ENCODE measurements around the gene POLR2E. TPM values are rescaled to one million over a fixed set of nuclear protein-coding genes. Genes with fewer than 3 reads are reported as not detected.

POLR2E gene
- polyA plus RNA-seq, 3 donors: 183 to 222 (median 195) TPM

- no peaks in the 10 kb centered on the region for H3K27me3 Mint-ChIP-seq (ENCODE audit: low read depth in 3 of 3)
- no peaks in the 10 kb centered on the region for H3K27me3 ChIP-seq (ENCODE audit: control insufficient read depth in 2 of 2, insufficient read depth in 2 of 2, low read length in 2 of 2)
- peaks cover 44 to 55% of the 10 kb centered on the region in 2 donors for H3K36me3 ChIP-seq (replicated peaks in 1 of 2; ENCODE audit: control insufficient read depth in 1 of 2, insufficient read depth in 2 of 2, low read length in 2 of 2)
- H3K27ac Mint-ChIP-seq: peak overlapping the region in 1 of 7 donors; percentile 54
- peak overlapping the region in 1 of 2 donors; percentile 34 for H3K4me3 Mint-ChIP-seq
- intact Hi-C loops (cut with micrococcal nuclease): loop anchor here in 1 of 2 donors (10.0 kb wide), 2 partner anchors 82 to 138 kb away; partner anchors contain the start of genes ATP5F1D, CNN2, MIDN and RNU6-2
- TF ChIP-seq, protein P1, sequence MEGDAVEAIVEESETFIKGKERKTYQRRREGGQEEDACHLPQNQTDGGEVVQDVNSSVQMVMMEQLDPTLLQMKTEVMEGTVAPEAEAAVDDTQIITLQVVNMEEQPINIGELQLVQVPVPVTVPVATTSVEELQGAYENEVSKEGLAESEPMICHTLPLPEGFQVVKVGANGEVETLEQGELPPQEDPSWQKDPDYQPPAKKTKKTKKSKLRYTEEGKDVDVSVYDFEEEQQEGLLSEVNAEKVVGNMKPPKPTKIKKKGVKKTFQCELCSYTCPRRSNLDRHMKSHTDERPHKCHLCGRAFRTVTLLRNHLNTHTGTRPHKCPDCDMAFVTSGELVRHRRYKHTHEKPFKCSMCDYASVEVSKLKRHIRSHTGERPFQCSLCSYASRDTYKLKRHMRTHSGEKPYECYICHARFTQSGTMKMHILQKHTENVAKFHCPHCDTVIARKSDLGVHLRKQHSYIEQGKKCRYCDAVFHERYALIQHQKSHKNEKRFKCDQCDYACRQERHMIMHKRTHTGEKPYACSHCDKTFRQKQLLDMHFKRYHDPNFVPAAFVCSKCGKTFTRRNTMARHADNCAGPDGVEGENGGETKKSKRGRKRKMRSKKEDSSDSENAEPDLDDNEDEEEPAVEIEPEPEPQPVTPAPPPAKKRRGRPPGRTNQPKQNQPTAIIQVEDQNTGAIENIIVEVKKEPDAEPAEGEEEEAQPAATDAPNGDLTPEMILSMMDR (IDR thresholded peaks at IDR 0.05): peak; percentile 36
- H3K9me3 ChIP-seq (replicated peaks in 1 of 2; ENCODE audit: control insufficient read depth in 1 of 2, insufficient read depth in 1 of 2, low read length in 2 of 2): no peaks in the 10 kb centered on the region
- peaks cover 29% of the 10 kb centered on the region for H3K4me1 Mint-ChIP-seq
- peaks cover 69% of the 10 kb centered on the region for H4K20me1 ChIP-seq (ENCODE audit: insufficient read depth, low read length)
- WGBS (ENCODE audit: insufficient coverage): 62% methylated on average over 14 of the region's 17 CpGs
- H3K4me3 ChIP-seq (replicated peaks in 1 of 3; ENCODE audit: low read depth in 2 of 3, low read length in 3 of 3): no peak overlapping the region
- H3K27ac ChIP-seq (ENCODE audit: low read depth in 1 of 2, low read length in 2 of 2): peak overlapping the region in 1 of 2 donors; percentile 12
- peaks cover 27% of the 10 kb centered on the region for H3K79me2 ChIP-seq (ENCODE audit: insufficient read depth, low read length)
- peak in 1 of 3 donors; percentile 33 for DNase-seq
- H2AFZ ChIP-seq (ENCODE audit: insufficient read depth, low read depth, low read length, poor library complexity, severe bottlenecking): no peak overlapping the region
- peaks cover 39 to 48% of the 10 kb centered on the region in 2 donors for H3K4me1 ChIP-seq (ENCODE audit: control insufficient read depth in 1 of 2, insufficient read depth in 2 of 2, low read length in 2 of 2)
- H3K9me3 Mint-ChIP-seq: no peaks in the 10 kb centered on the region
- peaks cover 13 to 40% of the 10 kb centered on the region in 2 donors for H3K36me3 Mint-ChIP-seq
- no peak overlapping the region for H3K4me2 ChIP-seq (replicated peaks; ENCODE audit: extremely low read depth, low read length, poor library complexity, severe bottlenecking)
- no peak overlapping the region for H3K9ac ChIP-seq (ENCODE audit: insufficient read depth, low read length, poor library complexity, severe bottlenecking)
These were observed 11.9 kb upstream of the POLR2E start for GRCh38 chr19:1106841-1107660.

- Mint-ChIP-seq H3K4me3 (peak overlapping the region; percentile 43 to 46), H3K4me1 (peaks cover 38% of the 10 kb centered on the region), H3K9me3 (peaks cover 0 to under 1% (median 0%) of the 10 kb centered on the region in 7 donors), H3K27ac (peak overlapping the region in 3 of 7 donors; percentile 30 to 73 (median 30)), H3K36me3 (peaks cover 13 to 35% of the 10 kb centered on the region in 2 donors), H3K27me3 (ENCODE audit: low read depth in 3 of 3) (peaks cover 0 to under 1% (median 0%) of the 10 kb centered on the region in 3 donors)
- H3K36me3 ChIP-seq (replicated peaks in 1 of 2; ENCODE audit: control insufficient read depth in 1 of 2, insufficient read depth in 2 of 2, low read length in 2 of 2): peaks cover 38 to 49% of the 10 kb centered on the region in 2 donors
- no peaks in the 10 kb centered on the region for H3K27me3 ChIP-seq (ENCODE audit: control insufficient read depth in 2 of 2, insufficient read depth in 2 of 2, low read length in 2 of 2)
- H3K27ac ChIP-seq (ENCODE audit: low read depth in 1 of 2, low read length in 2 of 2): no peak overlapping the region
- no peaks in the 10 kb centered on the region for H3K9me3 ChIP-seq (replicated peaks in 1 of 2; ENCODE audit: control insufficient read depth in 1 of 2, insufficient read depth in 1 of 2, low read length in 2 of 2)
- H3K4me3 ChIP-seq (replicated peaks in 1 of 3; ENCODE audit: low read depth in 2 of 3, low read length in 3 of 3): peak overlapping the region in 1 of 3 experiments; percentile 86
- H3K4me2 ChIP-seq (replicated peaks; ENCODE audit: extremely low read depth, low read length, poor library complexity, severe bottlenecking): peak overlapping the region; percentile 93
- peaks cover 60% of the 10 kb centered on the region for H4K20me1 ChIP-seq (ENCODE audit: insufficient read depth, low read length)
- H3K4me1 ChIP-seq (ENCODE audit: control insufficient read depth in 1 of 2, insufficient read depth in 2 of 2, low read length in 2 of 2): peaks cover 48 to 57% of the 10 kb centered on the region in 2 donors
- no peak for DNase-seq
- intact Hi-C loops (cut with micrococcal nuclease): loop anchor here in 1 of 2 donors (10.0 kb wide), 2 partner anchors 81 to 139 kb away; partner anchors contain the start of genes ATP5F1D, CNN2, MIDN and RNU6-2
- H3K9ac ChIP-seq (ENCODE audit: insufficient read depth, low read length, poor library complexity, severe bottlenecking): no peak overlapping the region
- H2AFZ ChIP-seq (ENCODE audit: insufficient read depth, low read depth, low read length, poor library complexity, severe bottlenecking): no peak overlapping the region
- peaks cover 27% of the 10 kb centered on the region for H3K79me2 ChIP-seq (ENCODE audit: insufficient read depth, low read length)
- TF ChIP-seq, protein P1 (IDR thresholded peaks at IDR 0.05): no peak
- WGBS (ENCODE audit: insufficient coverage): 86% methylated on average over 28 of the region's 32 CpGs
These were observed 11.0 kb upstream of the POLR2E start for GRCh38 chr19:1105873-1106840.
